ENCODE data around the gene RPUSD4. TPM values are rescaled to one million over a fixed set of nuclear protein-coding genes. Genes with fewer than 3 reads are reported as not detected.

The RPUSD4 gene
- polyA plus RNA-seq, 1 donor from 2014 or later: 43.4 TPM

DNA sequence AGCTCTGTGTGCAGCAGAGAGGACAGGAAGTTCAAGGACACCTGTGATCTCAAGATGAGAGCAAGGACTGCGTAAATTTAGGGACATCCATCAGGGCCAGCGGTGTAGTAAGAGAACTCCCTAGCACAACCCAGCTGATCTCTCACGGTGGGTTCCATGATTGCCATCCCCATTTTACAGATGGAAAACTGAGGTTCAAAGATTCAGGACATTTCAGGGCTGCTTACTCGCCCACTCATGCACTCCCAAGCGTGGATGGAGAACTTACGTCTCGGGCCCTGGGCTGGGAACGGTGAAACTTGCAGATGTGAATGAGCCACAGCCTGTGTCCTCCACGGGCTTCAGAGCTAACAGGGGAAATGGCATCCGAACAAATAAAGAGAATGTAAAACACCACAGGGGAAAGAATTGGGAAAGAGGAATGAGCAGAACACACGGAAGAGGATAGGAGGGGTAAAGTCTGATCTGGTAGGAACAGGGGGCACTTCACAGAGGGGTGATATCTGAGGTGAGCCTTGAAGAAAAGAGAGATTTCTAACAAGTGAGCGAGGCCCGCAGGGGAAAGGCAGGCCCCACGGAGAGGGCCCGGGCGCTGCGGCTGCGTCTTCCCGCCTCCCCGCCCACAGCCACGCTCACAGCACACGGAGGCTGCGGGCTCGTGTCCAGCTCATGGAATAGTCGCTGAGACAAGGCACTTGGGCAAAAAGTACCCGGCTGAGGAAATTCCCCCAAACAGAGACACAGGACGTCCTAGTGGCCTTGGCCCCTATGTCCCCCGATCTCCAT lies 55.9 kb downstream of the RPUSD4 start:
- no peaks in the 10 kb centered on the region for H3K36me3 ChIP-seq (ENCODE audit: insufficient read depth, low read length)
- H3F3A ChIP-seq (ENCODE audit: insufficient read depth, low read length, poor library complexity, severe bottlenecking): no peaks in the 10 kb centered on the region
- H3K27me3 ChIP-seq (ENCODE audit: insufficient read depth, low read depth, low read length): no peaks in the 10 kb centered on the region
- no peaks in the 10 kb centered on the region for H3K79me2 ChIP-seq (replicated peaks; ENCODE audit: insufficient read depth, low read length)
- H2AFZ ChIP-seq (ENCODE audit: low read depth, low read length): no peak overlapping the region
- no peaks in the 10 kb centered on the region for H4K20me1 ChIP-seq (ENCODE audit: insufficient read depth)
- no peak overlapping the region for H3K4me2 ChIP-seq (ENCODE audit: low read length)
- TF ChIP-seq, protein P1, sequence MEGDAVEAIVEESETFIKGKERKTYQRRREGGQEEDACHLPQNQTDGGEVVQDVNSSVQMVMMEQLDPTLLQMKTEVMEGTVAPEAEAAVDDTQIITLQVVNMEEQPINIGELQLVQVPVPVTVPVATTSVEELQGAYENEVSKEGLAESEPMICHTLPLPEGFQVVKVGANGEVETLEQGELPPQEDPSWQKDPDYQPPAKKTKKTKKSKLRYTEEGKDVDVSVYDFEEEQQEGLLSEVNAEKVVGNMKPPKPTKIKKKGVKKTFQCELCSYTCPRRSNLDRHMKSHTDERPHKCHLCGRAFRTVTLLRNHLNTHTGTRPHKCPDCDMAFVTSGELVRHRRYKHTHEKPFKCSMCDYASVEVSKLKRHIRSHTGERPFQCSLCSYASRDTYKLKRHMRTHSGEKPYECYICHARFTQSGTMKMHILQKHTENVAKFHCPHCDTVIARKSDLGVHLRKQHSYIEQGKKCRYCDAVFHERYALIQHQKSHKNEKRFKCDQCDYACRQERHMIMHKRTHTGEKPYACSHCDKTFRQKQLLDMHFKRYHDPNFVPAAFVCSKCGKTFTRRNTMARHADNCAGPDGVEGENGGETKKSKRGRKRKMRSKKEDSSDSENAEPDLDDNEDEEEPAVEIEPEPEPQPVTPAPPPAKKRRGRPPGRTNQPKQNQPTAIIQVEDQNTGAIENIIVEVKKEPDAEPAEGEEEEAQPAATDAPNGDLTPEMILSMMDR (IDR thresholded peaks at IDR 0.05; ENCODE audit: poor library complexity, severe bottlenecking): no peak
- TF ChIP-seq POLR2AphosphoS5 (IDR thresholded peaks at IDR 0.05) (no peak), SMC3 (conservative IDR thresholded peaks at IDR 0.05; ENCODE audit: poor library complexity) (no peak), TAF1 (IDR thresholded peaks at IDR 0.05; ENCODE audit: low read depth) (no peak)
- no peak overlapping the region for H3K27ac ChIP-seq (ENCODE audit: low read length)
- peaks cover 10% of the 10 kb centered on the region for H3K9me3 ChIP-seq (ENCODE audit: low read length)
- H3K9me2 ChIP-seq (ENCODE audit: insufficient read depth, low read length): no peaks in the 10 kb centered on the region
- H3K9ac ChIP-seq (ENCODE audit: low read length): no peak overlapping the region
- no peak overlapping the region for H3K4me3 ChIP-seq (ENCODE audit: low read length)

DNA sequence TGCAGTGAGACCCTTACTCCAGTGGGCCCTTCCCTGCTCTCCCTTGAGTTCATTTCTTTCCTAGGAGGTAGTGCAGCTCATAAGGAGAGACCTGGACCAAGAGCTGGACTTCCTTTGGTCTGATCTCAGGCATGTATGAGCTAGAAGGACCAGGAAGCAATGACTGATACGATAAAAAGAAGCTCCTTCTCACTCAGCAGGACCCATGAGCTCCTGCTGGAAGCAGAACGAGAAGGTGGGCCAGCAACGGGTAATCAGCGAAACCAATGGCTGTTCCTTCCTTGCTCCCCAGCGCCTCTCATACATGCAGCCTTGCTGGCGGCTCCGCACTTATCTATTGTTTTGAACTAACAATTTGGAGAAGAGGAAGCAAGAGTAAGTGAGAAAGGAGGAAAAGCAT lies 56.8 kb downstream of the RPUSD4 start:
- Histone ChIP-seq H3K36me3 (ENCODE audit: insufficient read depth, low read length) (no peaks in the 10 kb centered on the region), H3F3A (ENCODE audit: insufficient read depth, low read length, poor library complexity, severe bottlenecking) (no peaks in the 10 kb centered on the region), H3K4me3 (ENCODE audit: low read length) (no peak overlapping the region), H3K79me2 (replicated peaks; ENCODE audit: insufficient read depth, low read length) (no peaks in the 10 kb centered on the region), H2AFZ (ENCODE audit: low read depth, low read length) (no peak overlapping the region), H3K27ac (ENCODE audit: low read length) (no peak overlapping the region), H4K20me1 (ENCODE audit: insufficient read depth) (no peaks in the 10 kb centered on the region), H3K4me2 (ENCODE audit: low read length) (no peak overlapping the region), H3K27me3 (ENCODE audit: insufficient read depth, low read depth, low read length) (no peaks in the 10 kb centered on the region), H3K9ac (ENCODE audit: low read length) (no peak overlapping the region), H3K9me2 (ENCODE audit: insufficient read depth, low read length) (no peaks in the 10 kb centered on the region), H3K9me3 (ENCODE audit: low read length) (peaks cover 10% of the 10 kb centered on the region)
- TF ChIP-seq MXI1 (conservative IDR thresholded peaks at IDR 0.05; ENCODE audit: poor library complexity, severe bottlenecking) (no peak), EZH2 (IDR thresholded peaks at IDR 0.05; ENCODE audit: borderline replicate concordance, insufficient read depth, low read length, poor library complexity, severe bottlenecking) (no peak), POLR2AphosphoS5 (IDR thresholded peaks at IDR 0.05) (no peak), RAD21 (conservative IDR thresholded peaks at IDR 0.05) (no peak), TAF1 (IDR thresholded peaks at IDR 0.05; ENCODE audit: low read depth) (no peak), SMC3 (conservative IDR thresholded peaks at IDR 0.05; ENCODE audit: poor library complexity) (no peak)
- TF ChIP-seq, protein P2, sequence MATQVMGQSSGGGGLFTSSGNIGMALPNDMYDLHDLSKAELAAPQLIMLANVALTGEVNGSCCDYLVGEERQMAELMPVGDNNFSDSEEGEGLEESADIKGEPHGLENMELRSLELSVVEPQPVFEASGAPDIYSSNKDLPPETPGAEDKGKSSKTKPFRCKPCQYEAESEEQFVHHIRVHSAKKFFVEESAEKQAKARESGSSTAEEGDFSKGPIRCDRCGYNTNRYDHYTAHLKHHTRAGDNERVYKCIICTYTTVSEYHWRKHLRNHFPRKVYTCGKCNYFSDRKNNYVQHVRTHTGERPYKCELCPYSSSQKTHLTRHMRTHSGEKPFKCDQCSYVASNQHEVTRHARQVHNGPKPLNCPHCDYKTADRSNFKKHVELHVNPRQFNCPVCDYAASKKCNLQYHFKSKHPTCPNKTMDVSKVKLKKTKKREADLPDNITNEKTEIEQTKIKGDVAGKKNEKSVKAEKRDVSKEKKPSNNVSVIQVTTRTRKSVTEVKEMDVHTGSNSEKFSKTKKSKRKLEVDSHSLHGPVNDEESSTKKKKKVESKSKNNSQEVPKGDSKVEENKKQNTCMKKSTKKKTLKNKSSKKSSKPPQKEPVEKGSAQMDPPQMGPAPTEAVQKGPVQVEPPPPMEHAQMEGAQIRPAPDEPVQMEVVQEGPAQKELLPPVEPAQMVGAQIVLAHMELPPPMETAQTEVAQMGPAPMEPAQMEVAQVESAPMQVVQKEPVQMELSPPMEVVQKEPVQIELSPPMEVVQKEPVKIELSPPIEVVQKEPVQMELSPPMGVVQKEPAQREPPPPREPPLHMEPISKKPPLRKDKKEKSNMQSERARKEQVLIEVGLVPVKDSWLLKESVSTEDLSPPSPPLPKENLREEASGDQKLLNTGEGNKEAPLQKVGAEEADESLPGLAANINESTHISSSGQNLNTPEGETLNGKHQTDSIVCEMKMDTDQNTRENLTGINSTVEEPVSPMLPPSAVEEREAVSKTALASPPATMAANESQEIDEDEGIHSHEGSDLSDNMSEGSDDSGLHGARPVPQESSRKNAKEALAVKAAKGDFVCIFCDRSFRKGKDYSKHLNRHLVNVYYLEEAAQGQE (IDR thresholded peaks at IDR 0.05; ENCODE audit: borderline replicate concordance): no peak
- TF ChIP-seq, protein P1 (IDR thresholded peaks at IDR 0.05; ENCODE audit: poor library complexity, severe bottlenecking): no peak
